Measurements from ENCODE around the gene TAF4B. TPM values are rescaled to one million over a fixed set of nuclear protein-coding genes. Genes with fewer than 3 reads are reported as not detected.

Gene TAF4B
- total and polyA plus RNA-seq, 9 of the 15 experiments (the other 6 are each of a cell fraction or from before 2014, with no cell fraction given), result 4.5 to 25.3 (median 20.5) TPM

DNA sequence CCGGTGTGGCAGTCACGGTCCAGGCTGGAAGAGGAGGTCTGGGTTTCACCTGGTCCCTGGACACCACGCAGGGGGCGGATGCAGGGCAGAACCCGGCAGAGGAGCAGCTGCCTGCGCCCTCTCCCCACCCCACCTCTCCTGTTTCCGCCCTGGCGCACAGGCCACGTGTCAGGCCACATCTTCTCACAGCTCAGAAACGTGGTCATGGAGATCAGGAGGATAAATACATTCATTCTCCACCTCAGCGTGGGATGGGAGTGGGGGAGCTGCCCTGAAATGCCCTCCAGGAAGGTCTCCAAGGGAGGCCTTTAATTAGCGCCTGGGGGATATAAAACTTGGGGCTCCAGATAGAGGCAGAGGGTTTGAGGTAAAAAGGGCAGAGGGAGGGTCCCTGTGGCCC, 180.1 kb downstream of the TAF4B start:
- H3K79me2 ChIP-seq (ENCODE audit: control insufficient read depth, insufficient read depth, low read length), result no peaks in the 10 kb centered on the region
- H3K27ac ChIP-seq (ENCODE audit: extremely low read depth, low read depth, low read length), result no peak overlapping the region
- peak; percentile 11 for ATAC-seq
- H3K9me1 ChIP-seq (ENCODE audit: control insufficient read depth, insufficient read depth, low read length), result no peaks in the 10 kb centered on the region
- intact Hi-C loops (cut with micrococcal nuclease), result loop anchor here (10.0 kb wide), 1 partner anchor 238 kb away; no protein-coding TSS in a partner anchor
- H3K9ac ChIP-seq (ENCODE audit: insufficient read depth in 1 of 2, low read depth in 2 of 2, low read length in 2 of 2), result peak overlapping the region in 1 of 2 experiments; percentile 43; a peak in 1 of 4 replicates
- TF ChIP-seq ZNF324 (CRISPR knock-in tag; IDR thresholded peaks at IDR 0.05) (no peak), RBM39 (optimal IDR thresholded peaks at IDR 0.05; ENCODE audit: low read depth, low read length) (no peak), FOXM1 (IDR thresholded peaks at IDR 0.05; ENCODE audit: low read depth) (no peak), FOXM1 (CRISPR knock-in tag; IDR thresholded peaks at IDR 0.05; ENCODE audit: low read depth) (no peak), TCF7L2 (IDR thresholded peaks at IDR 0.05; ENCODE audit: low read depth, low read length) (no peak), ZNF347 (CRISPR knock-in tag; IDR thresholded peaks at IDR 0.05; ENCODE audit: low read depth) (no peak), E2F6 (IDR thresholded peaks at IDR 0.05; ENCODE audit: borderline replicate concordance in 1 of 2, extremely low read depth in 1 of 2, insufficient read depth in 1 of 2, insufficient read length in 1 of 2, low read depth in 1 of 2, low read length in 1 of 2, poor library complexity in 1 of 2, severe bottlenecking in 1 of 2) (peak in 1 of 2 experiments; percentile 41), ASH1L (IDR thresholded peaks at IDR 0.05; ENCODE audit: borderline replicate concordance, low read depth, partially characterized antibody) (no peak)
- TF ChIP-seq, protein P1, sequence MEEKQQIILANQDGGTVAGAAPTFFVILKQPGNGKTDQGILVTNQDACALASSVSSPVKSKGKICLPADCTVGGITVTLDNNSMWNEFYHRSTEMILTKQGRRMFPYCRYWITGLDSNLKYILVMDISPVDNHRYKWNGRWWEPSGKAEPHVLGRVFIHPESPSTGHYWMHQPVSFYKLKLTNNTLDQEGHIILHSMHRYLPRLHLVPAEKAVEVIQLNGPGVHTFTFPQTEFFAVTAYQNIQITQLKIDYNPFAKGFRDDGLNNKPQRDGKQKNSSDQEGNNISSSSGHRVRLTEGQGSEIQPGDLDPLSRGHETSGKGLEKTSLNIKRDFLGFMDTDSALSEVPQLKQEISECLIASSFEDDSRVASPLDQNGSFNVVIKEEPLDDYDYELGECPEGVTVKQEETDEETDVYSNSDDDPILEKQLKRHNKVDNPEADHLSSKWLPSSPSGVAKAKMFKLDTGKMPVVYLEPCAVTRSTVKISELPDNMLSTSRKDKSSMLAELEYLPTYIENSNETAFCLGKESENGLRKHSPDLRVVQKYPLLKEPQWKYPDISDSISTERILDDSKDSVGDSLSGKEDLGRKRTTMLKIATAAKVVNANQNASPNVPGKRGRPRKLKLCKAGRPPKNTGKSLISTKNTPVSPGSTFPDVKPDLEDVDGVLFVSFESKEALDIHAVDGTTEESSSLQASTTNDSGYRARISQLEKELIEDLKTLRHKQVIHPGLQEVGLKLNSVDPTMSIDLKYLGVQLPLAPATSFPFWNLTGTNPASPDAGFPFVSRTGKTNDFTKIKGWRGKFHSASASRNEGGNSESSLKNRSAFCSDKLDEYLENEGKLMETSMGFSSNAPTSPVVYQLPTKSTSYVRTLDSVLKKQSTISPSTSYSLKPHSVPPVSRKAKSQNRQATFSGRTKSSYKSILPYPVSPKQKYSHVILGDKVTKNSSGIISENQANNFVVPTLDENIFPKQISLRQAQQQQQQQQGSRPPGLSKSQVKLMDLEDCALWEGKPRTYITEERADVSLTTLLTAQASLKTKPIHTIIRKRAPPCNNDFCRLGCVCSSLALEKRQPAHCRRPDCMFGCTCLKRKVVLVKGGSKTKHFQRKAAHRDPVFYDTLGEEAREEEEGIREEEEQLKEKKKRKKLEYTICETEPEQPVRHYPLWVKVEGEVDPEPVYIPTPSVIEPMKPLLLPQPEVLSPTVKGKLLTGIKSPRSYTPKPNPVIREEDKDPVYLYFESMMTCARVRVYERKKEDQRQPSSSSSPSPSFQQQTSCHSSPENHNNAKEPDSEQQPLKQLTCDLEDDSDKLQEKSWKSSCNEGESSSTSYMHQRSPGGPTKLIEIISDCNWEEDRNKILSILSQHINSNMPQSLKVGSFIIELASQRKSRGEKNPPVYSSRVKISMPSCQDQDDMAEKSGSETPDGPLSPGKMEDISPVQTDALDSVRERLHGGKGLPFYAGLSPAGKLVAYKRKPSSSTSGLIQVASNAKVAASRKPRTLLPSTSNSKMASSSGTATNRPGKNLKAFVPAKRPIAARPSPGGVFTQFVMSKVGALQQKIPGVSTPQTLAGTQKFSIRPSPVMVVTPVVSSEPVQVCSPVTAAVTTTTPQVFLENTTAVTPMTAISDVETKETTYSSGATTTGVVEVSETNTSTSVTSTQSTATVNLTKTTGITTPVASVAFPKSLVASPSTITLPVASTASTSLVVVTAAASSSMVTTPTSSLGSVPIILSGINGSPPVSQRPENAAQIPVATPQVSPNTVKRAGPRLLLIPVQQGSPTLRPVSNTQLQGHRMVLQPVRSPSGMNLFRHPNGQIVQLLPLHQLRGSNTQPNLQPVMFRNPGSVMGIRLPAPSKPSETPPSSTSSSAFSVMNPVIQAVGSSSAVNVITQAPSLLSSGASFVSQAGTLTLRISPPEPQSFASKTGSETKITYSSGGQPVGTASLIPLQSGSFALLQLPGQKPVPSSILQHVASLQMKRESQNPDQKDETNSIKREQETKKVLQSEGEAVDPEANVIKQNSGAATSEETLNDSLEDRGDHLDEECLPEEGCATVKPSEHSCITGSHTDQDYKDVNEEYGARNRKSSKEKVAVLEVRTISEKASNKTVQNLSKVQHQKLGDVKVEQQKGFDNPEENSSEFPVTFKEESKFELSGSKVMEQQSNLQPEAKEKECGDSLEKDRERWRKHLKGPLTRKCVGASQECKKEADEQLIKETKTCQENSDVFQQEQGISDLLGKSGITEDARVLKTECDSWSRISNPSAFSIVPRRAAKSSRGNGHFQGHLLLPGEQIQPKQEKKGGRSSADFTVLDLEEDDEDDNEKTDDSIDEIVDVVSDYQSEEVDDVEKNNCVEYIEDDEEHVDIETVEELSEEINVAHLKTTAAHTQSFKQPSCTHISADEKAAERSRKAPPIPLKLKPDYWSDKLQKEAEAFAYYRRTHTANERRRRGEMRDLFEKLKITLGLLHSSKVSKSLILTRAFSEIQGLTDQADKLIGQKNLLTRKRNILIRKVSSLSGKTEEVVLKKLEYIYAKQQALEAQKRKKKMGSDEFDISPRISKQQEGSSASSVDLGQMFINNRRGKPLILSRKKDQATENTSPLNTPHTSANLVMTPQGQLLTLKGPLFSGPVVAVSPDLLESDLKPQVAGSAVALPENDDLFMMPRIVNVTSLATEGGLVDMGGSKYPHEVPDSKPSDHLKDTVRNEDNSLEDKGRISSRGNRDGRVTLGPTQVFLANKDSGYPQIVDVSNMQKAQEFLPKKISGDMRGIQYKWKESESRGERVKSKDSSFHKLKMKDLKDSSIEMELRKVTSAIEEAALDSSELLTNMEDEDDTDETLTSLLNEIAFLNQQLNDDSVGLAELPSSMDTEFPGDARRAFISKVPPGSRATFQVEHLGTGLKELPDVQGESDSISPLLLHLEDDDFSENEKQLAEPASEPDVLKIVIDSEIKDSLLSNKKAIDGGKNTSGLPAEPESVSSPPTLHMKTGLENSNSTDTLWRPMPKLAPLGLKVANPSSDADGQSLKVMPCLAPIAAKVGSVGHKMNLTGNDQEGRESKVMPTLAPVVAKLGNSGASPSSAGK (IDR thresholded peaks at IDR 0.05), result 0 out of 2 replicates have a peak, but pooled peaks have one; percentile 29
- H2AFZ ChIP-seq (ENCODE audit: low read depth, low read length), result peak overlapping the region; percentile 7; the same call in 1 of the 2 replicates
- no peaks in the 10 kb centered on the region for H3K9me3 ChIP-seq (replicated peaks; ENCODE audit: control insufficient read depth, insufficient read depth, low read depth, low read length)
- H4K20me1 ChIP-seq (replicated peaks; ENCODE audit: control insufficient read depth, insufficient read depth, low read length), result no peaks in the 10 kb centered on the region
- no peak overlapping the region for H3K4me3 ChIP-seq
- no peak for FAIRE-seq
- 14% methylated on average over 12 of the region's 12 CpGs for WGBS (ENCODE audit: insufficient coverage, low coverage, missing lambda C conversion rate)
- peaks cover 20 to 32% of the 10 kb centered on the region in 2 experiments; a peak in 4 of 5 replicates for H3K27me3 ChIP-seq (ENCODE audit: control insufficient read depth in 2 of 2, insufficient read depth in 2 of 2, low read length in 2 of 2)
- in situ Hi-C loops (cut with MboI), result no loop called here
- H3K4me2 ChIP-seq (ENCODE audit: insufficient read depth, low read length), result no peak overlapping the region
- DNase-seq (ENCODE audit: extremely low read depth in 1 of 4, low spot score in 3 of 4), result no peak
- peaks cover 0 to 3% of the 10 kb centered on the region in 2 experiments; a peak in 1 of 5 replicates for H3K4me1 ChIP-seq (replicated peaks in 1 of 2; ENCODE audit: control insufficient read depth in 2 of 2, insufficient read depth in 2 of 2, low read length in 2 of 2)
- BruUV-seq (replicated peaks), result no TSS peak
- CTCF ChIA-PET (ENCODE audit: low intra/inter-chr PET ratio), result no interaction called here
- POLR2A ChIA-PET, result interaction anchor here (1.0 kb wide), 1 partner anchor 16 kb away, joined by 3 read pairs; no protein-coding TSS in a partner anchor
- H3K36me3 ChIP-seq (ENCODE audit: control insufficient read depth, insufficient read depth, low read length), result no peaks in the 10 kb centered on the region
